Mesenteric fat pad (tissue), 1 donor: ENCODE measurements around the gene VBP1. TPM values are rescaled to one million over a fixed set of nuclear protein-coding genes. Genes with fewer than 3 reads are reported as not detected.
"Not testable (repeated sequence)": the region's sequence is repeated elsewhere in the genome, so short reads cannot be mapped to it uniquely, and the experiment has no call there.

Source experiments
- DNase-seq: peaks from one replicate; pipeline ENCODE4 v3.0.0-alpha.2; 2020; ENCODE audit warnings: low spot score
- long read RNA-seq: library from polyadenylated mRNA; unstranded; transcript quantifications from one replicate; pipeline ENCODE4 v2.0.0, GENCODE V29; 2020
- total RNA-seq: library from RNA; stranded (reverse); fragmentation: NEBNext Ultra II Directional; extraction: Animal tissue kit (Norgen Biotek cat#: 25700); gene quantifications from one replicate; pipeline ENCODE4 v1.2.1, GENCODE V29; 2021
- donor health status: DM: yes; HTN: yes; CAD: no.

VBP1 gene
- total RNA-seq: 32.3 TPM
- long read RNA-seq, transcript VBP1-201 (6 exons, 1,686 nt): major isoform, 165 of 173 reads
- long read RNA-seq, partial matches to known transcripts: 1 of 173 reads
- long read RNA-seq, other reads (novel, unspliced or antisense): 7 of 173 reads

- DNase-seq: peak; percentile 95
Observed at GRCh38 chrX:155216179-155216939, at the start of gene VBP1. Gene VBP1 (plus strand): TSS chrX:155216460. CDS start chrX:155216483, 23 bp downstream.

GRCh38 chrX:155169881-155170280 lies 46.4 kb upstream of the VBP1 start:
- DNase-seq: no peak

GRCh38 chrX:155179346-155179997 lies 36.8 kb upstream of the VBP1 start:
- no peak for DNase-seq

- DNase-seq: no peak
Observed at GRCh38 chrX:155188786-155189185, 27.5 kb upstream of the VBP1 start.

GRCh38 chrX:155211208-155211607 lies 5.1 kb upstream of the VBP1 start:
- no peak for DNase-seq

- DNase-seq: no peak
Observed at GRCh38 chrX:155213731-155214130, 2.5 kb upstream of the VBP1 start.

GRCh38 chrX:155215443-155216178 lies 649 bp upstream of the VBP1 start:
- DNase-seq: no peak

- no peak for DNase-seq
Observed at GRCh38 chrX:155216940-155217440, 730 bp downstream of the VBP1 start.

- DNase-seq: no peak
Observed at GRCh38 chrX:155218777-155219176, 2.5 kb downstream of the VBP1 start.

- no peak for DNase-seq
Observed at GRCh38 chrX:155221351-155221750, 5.1 kb downstream of the VBP1 start.

- not testable (repeated sequence) for DNase-seq
Observed at GRCh38 chrX:155223746-155224145, 7.5 kb downstream of the VBP1 start.

GRCh38 chrX:155225774-155226173 lies 9.5 kb downstream of the VBP1 start:
- no peak for DNase-seq

- DNase-seq: no peak
Observed at GRCh38 chrX:155231163-155231562, 14.9 kb downstream of the VBP1 start.

GRCh38 chrX:155235891-155236290 lies 19.6 kb downstream of the VBP1 start:
- no peak for DNase-seq

- DNase-seq: no peak
Observed at GRCh38 chrX:155237719-155238118, 21.5 kb downstream of the VBP1 start.

- DNase-seq: no peak
Observed at GRCh38 chrX:155242300-155242699, 26.0 kb downstream of the VBP1 start.

- no peak for DNase-seq
Observed at GRCh38 chrX:155246748-155247147, 30.5 kb downstream of the VBP1 start.

- DNase-seq: no peak
Observed at GRCh38 chrX:155247497-155247896, 31.2 kb downstream of the VBP1 start.

- DNase-seq: no peak
Observed at GRCh38 chrX:155251391-155251790, 35.1 kb downstream of the VBP1 start.

GRCh38 chrX:155259752-155260151 lies 43.5 kb downstream of the VBP1 start:
- DNase-seq: no peak

- no peak for DNase-seq
Observed at GRCh38 chrX:155262970-155263754, 46.9 kb downstream of the VBP1 start.
